Trophoblast cell (in vitro differentiated cells and primary cell): ENCODE results near the gene SCN2A.

Experiments used
- DNase-seq, 2 donors: peaks; one replicate each; pipeline ENCODE4 v3.0.0-alpha.2; 2016
- H2AFZ ChIP-seq: 2 replicates; pipeline ENCODE4 v1.6.1; 2013; ENCODE audit warnings: low read length, moderate library complexity, mild to moderate bottlenecking; ENCODE audit not compliant: insufficient read depth, poor library complexity
- H2AK5ac ChIP-seq: 2 replicates; pipeline ENCODE4 v1.6.1; 2013; ENCODE audit warnings: mild to moderate bottlenecking, low read length
- H2BK120ac ChIP-seq: 2 replicates; pipeline ENCODE4 v1.6.1; 2013; ENCODE audit warnings: low read length, mild to moderate bottlenecking, moderate library complexity; ENCODE audit not compliant: insufficient read depth, poor library complexity
- H2BK12ac ChIP-seq: 2 replicates; pipeline ENCODE4 v1.6.1; 2013; ENCODE audit warnings: mild to moderate bottlenecking, low read length, moderate library complexity
- H2BK5ac ChIP-seq: 2 replicates; pipeline ENCODE4 v1.6.1; 2013; ENCODE audit warnings: low read length, low read depth, moderate library complexity, mild to moderate bottlenecking; ENCODE audit not compliant: poor library complexity
- H3K14ac ChIP-seq: 2 replicates; pipeline ENCODE4 v1.6.1; 2013; ENCODE audit warnings: mild to moderate bottlenecking, low read length
- H3K18ac ChIP-seq: 2 replicates; pipeline ENCODE4 v1.6.1; 2013; ENCODE audit warnings: mild to moderate bottlenecking, low read length
- H3K23ac ChIP-seq: 2 replicates; pipeline ENCODE4 v1.6.1; 2013; ENCODE audit warnings: low read length
- H3K27ac ChIP-seq: 2 replicates; pipeline ENCODE4 v1.5.1; 2013; ENCODE audit warnings: low read depth, mild to moderate bottlenecking, inconsistent platforms, low read length, moderate library complexity
- H3K27me3 ChIP-seq: 2 replicates; pipeline ENCODE4 v1.6.1; 2013; ENCODE audit warnings: inconsistent platforms, mild to moderate bottlenecking, low read length, moderate library complexity; ENCODE audit not compliant: insufficient read depth
- H3K36me3 ChIP-seq, 2 experiments: 1 replicate in 1 of 2; 2 replicates in 1 of 2; pipeline ENCODE4 v1.6.1; 2013; ENCODE audit warnings: low read length in 2 of 2, mild to moderate bottlenecking in 2 of 2, moderate library complexity in 1 of 2; ENCODE audit not compliant: insufficient read depth in 2 of 2, control insufficient read depth in 1 of 2
- H3K4ac ChIP-seq: 2 replicates; pipeline ENCODE4 v1.6.1; 2013; ENCODE audit warnings: low read depth, mild to moderate bottlenecking, low read length, moderate library complexity
- H3K4me1 ChIP-seq, 2 experiments: 1 replicate in 1 of 2; 2 replicates in 1 of 2; pipeline ENCODE4 v1.6.1; 2013; ENCODE audit warnings: low read length in 2 of 2, mild to moderate bottlenecking in 2 of 2, moderate library complexity in 1 of 2; ENCODE audit not compliant: insufficient read depth in 2 of 2, control insufficient read depth in 1 of 2
- H3K4me2 ChIP-seq: 2 replicates; pipeline ENCODE4 v1.6.1; 2013; ENCODE audit warnings: inconsistent platforms, mild to moderate bottlenecking, low read length, moderate library complexity
- H3K4me3 ChIP-seq: 2 replicates; pipeline ENCODE4 v1.5.1; 2013; ENCODE audit warnings: mild to moderate bottlenecking, low read depth, low read length, inconsistent platforms
- H3K79me1 ChIP-seq: one replicate; pipeline ENCODE4 v1.6.1; 2013; ENCODE audit warnings: low read length
- H3K79me2 ChIP-seq: 2 replicates; pipeline ENCODE4 v1.6.1; 2013; ENCODE audit warnings: low read length, mild to moderate bottlenecking; ENCODE audit not compliant: control insufficient read depth, insufficient read depth, poor library complexity
- H3K9ac ChIP-seq: 2 replicates; pipeline ENCODE4 v1.6.1; 2013; ENCODE audit warnings: mild to moderate bottlenecking, low read length
- H3K9me3 ChIP-seq: 2 replicates; pipeline ENCODE4 v1.6.1; 2013; ENCODE audit warnings: low read depth, mild to moderate bottlenecking, control low read depth, inconsistent platforms, low read length; ENCODE audit not compliant: insufficient read depth
- H4K12ac ChIP-seq: 2 replicates; pipeline ENCODE4 v1.6.1; 2013; ENCODE audit warnings: low read depth, mild to moderate bottlenecking, low read length, moderate library complexity
- H4K8ac ChIP-seq: 2 replicates; pipeline ENCODE4 v1.6.1; 2013; ENCODE audit warnings: low read depth, mild to moderate bottlenecking, low read length, moderate library complexity
- H4K91ac ChIP-seq: one replicate; pipeline ENCODE4 v1.6.1; 2013; ENCODE audit warnings: low read depth, mild to moderate bottlenecking, low read length, moderate library complexity
- WGBS: extraction: QIAGEN DNeasy Blood & Tissue Kit; methylation state at CpG from one replicate; pipeline ENCODE4 v1.1.7; 2013; ENCODE audit warnings: missing lambda C conversion rate; ENCODE audit not compliant: insufficient read length, insufficient coverage; ENCODE audit errors: extremely low coverage; 5-methylcytosine and 5-hydroxymethylcytosine counted together

SCN2A gene

GRCh38 chr2:165277295-165277694, 38.1 kb downstream of the SCN2A start:
- Histone ChIP-seq H3K9ac (no peak overlapping the region), H3K36me3 (no peaks in the 10 kb centered on the region), H2AFZ (no peak overlapping the region), H4K91ac (no peak overlapping the region), H3K14ac (no peak overlapping the region), H3K4ac (no peak overlapping the region), H3K27me3 (no peaks in the 10 kb centered on the region), H3K79me1 (no peaks in the 10 kb centered on the region), H4K8ac (no peak overlapping the region), H3K4me2 (no peak overlapping the region), H3K9me3 (no peaks in the 10 kb centered on the region), H3K4me1 (no peaks in the 10 kb centered on the region), H2BK12ac (no peak overlapping the region), H2BK5ac (no peak overlapping the region), H3K79me2 (no peaks in the 10 kb centered on the region), H3K4me3 (no peak overlapping the region), H2AK5ac (no peak overlapping the region), H4K12ac (no peak overlapping the region), H2BK120ac (no peak overlapping the region), H3K27ac (no peak overlapping the region), H3K18ac (no peak overlapping the region), H3K23ac (no peak overlapping the region)
- no peak for DNase-seq

DNA sequence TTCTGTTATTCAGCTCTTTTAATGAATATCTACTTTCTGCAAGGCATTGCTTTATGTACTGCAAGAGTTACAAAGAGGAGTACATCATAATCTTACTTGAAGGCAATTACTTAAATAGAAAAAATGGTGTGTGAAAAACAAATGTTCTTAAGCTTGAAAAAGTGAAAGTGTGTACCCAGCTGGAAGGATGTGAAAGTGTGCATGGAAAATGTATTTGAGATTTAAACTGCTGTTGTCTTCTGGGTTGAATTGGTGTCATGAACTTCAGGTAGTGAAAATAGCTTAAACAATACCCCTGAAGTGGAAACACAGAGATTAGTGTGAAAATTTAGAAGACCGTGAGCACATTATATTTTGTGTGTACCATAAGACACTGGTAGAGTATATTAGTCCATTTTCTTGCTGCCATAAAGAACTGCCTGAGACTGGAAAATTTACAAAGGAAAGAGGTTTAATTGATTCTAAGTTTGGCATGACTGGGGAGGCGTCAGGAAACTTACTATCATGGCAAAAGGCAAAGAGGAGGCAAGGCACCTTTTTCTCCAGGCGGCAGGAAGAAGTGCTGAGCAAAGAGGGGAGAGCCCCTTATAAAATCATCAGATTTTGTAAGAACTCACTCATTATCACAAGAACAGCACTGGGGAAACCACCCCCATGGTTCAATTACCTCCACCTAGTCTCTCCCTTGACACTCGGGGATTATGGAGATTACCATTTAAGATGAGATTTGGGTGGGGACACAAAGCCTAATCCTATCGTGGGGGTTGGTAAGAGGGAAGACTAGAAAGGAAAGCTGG, 38.8 kb downstream of the SCN2A start:
- no peak overlapping the region for H2AFZ ChIP-seq
- H3K79me2 ChIP-seq: no peaks in the 10 kb centered on the region
- no peak overlapping the region for H3K4me3 ChIP-seq
- no peak overlapping the region for H3K4ac ChIP-seq
- no peak overlapping the region for H2BK12ac ChIP-seq
- no CpG with 5 or more reads among the region's 5 CpGs for WGBS
- no peak overlapping the region for H3K14ac ChIP-seq
- DNase-seq: no peak
- no peak overlapping the region for H3K23ac ChIP-seq
- H3K36me3 ChIP-seq: no peaks in the 10 kb centered on the region
- no peak overlapping the region for H3K9ac ChIP-seq
- H3K79me1 ChIP-seq: no peaks in the 10 kb centered on the region
- H3K4me1 ChIP-seq: no peaks in the 10 kb centered on the region
- H2BK5ac ChIP-seq: no peak overlapping the region
- H4K91ac ChIP-seq: no peak overlapping the region
- H4K12ac ChIP-seq: no peak overlapping the region
- no peak overlapping the region for H2AK5ac ChIP-seq
- no peaks in the 10 kb centered on the region for H3K9me3 ChIP-seq
- H3K27me3 ChIP-seq: no peaks in the 10 kb centered on the region
- H4K8ac ChIP-seq: no peak overlapping the region
- no peak overlapping the region for H2BK120ac ChIP-seq
- no peak overlapping the region for H3K27ac ChIP-seq
- H3K18ac ChIP-seq: no peak overlapping the region
- H3K4me2 ChIP-seq: no peak overlapping the region

GRCh38 chr2:165280356-165280755, 41.1 kb downstream of the SCN2A start:
- Histone ChIP-seq H3K4me3 (no peak overlapping the region), H3K79me1 (no peaks in the 10 kb centered on the region), H3K9ac (no peak overlapping the region), H4K91ac (no peak overlapping the region), H3K18ac (no peak overlapping the region), H3K4me2 (no peak overlapping the region), H3K27me3 (no peaks in the 10 kb centered on the region), H2AFZ (no peak overlapping the region), H2BK5ac (no peak overlapping the region), H4K12ac (no peak overlapping the region), H3K36me3 (no peaks in the 10 kb centered on the region), H3K79me2 (no peaks in the 10 kb centered on the region), H4K8ac (no peak overlapping the region), H2BK120ac (no peak overlapping the region), H3K9me3 (no peaks in the 10 kb centered on the region), H2BK12ac (no peak overlapping the region), H3K4ac (no peak overlapping the region), H2AK5ac (no peak overlapping the region), H3K14ac (no peak overlapping the region), H3K27ac (no peak overlapping the region), H3K4me1 (no peaks in the 10 kb centered on the region), H3K23ac (no peak overlapping the region)
- peak in 1 of 2 donors; percentile 41 for DNase-seq
- WGBS: no CpG with 5 or more reads among the region's 4 CpGs

DNA sequence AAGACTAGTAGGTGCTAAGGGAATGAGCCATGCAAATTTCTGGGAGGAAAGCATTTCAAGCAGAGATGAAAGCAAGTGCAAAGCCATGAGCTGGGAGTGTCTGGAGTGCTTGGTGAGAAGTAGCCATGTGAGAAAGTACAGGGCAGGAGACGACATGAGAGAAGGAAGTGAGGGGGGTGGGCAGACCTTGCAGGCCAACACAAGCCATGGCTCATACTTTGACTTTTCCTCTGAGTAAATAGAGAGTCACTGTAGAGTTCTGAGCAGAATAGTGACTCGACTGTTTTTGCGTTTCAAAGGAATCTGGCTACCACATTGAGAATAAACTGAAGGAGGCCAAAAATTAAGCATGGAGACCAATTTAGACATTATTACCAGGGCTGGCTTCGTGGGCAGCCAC, 42.2 kb downstream of the SCN2A start:
- DNase-seq: no peak
- Histone ChIP-seq H4K8ac (no peak overlapping the region), H3K79me2 (no peaks in the 10 kb centered on the region), H2AFZ (no peak overlapping the region), H3K18ac (no peak overlapping the region), H3K4me3 (no peak overlapping the region), H4K12ac (no peak overlapping the region), H3K27me3 (no peaks in the 10 kb centered on the region), H3K4ac (no peak overlapping the region), H3K36me3 (no peaks in the 10 kb centered on the region), H3K14ac (no peak overlapping the region), H3K4me2 (no peak overlapping the region), H3K23ac (no peak overlapping the region), H3K4me1 (no peaks in the 10 kb centered on the region), H2BK120ac (no peak overlapping the region), H2AK5ac (no peak overlapping the region), H3K27ac (no peak overlapping the region), H2BK5ac (no peak overlapping the region), H3K79me1 (no peaks in the 10 kb centered on the region), H4K91ac (no peak overlapping the region), H3K9ac (no peak overlapping the region), H3K9me3 (no peaks in the 10 kb centered on the region), H2BK12ac (no peak overlapping the region)
- WGBS: no CpG with 5 or more reads among the region's 4 CpGs
